Suprapubic skin (tissue), 4 donors: Measurements from ENCODE around the gene ARHGAP42. TPM values are rescaled to one million over a fixed set of nuclear protein-coding genes. Genes with fewer than 3 reads are reported as not detected.
"Not testable (repeated sequence)": the region's sequence is repeated elsewhere in the genome, so short reads cannot be mapped to it uniquely, and the experiment has no call there.

Source experiments
- DNase-seq, 2 donors: peaks; one replicate each; pipeline ENCODE4 v3.0.0-alpha.2; 2019; ENCODE audit warnings: low spot score in 2 of 2
- H3K27ac ChIP-seq: fragments of 200-600 bp; sonication (generic); one replicate; pipeline ENCODE4 v1.5.1; 2019
- H3K27me3 ChIP-seq: fragments of 200-600 bp; sonication (generic); one replicate; pipeline ENCODE4 v1.5.1; 2019
- H3K36me3 ChIP-seq: fragments of 200-600 bp; sonication (generic); one replicate; pipeline ENCODE4 v1.5.1; 2019
- H3K4me1 ChIP-seq: fragments of 200-600 bp; sonication (generic); one replicate; pipeline ENCODE4 v1.5.1; 2019
- H3K4me3 ChIP-seq: fragments of 200-600 bp; sonication (generic); one replicate; pipeline ENCODE4 v1.5.1; 2019; ENCODE audit warnings: mild to moderate bottlenecking
- H3K9me3 ChIP-seq: fragments of 200-600 bp; sonication (generic); one replicate; pipeline ENCODE4 v1.5.1; 2019
- CTCF ChIP-seq, 2 donors: fragments of 200-600 bp in 1 of 2; fragments of 450-650 bp in 1 of 2; sonication (generic) in 1 of 2; IDR thresholded peaks; one replicate each; pipeline ENCODE4 v1.5.1; 2016 to 2019; ENCODE audit warnings: antibody characterized with exemption in 2 of 2, mild to moderate bottlenecking in 1 of 2, moderate library complexity in 1 of 2
- EP300 ChIP-seq: sonication (generic); formaldehyde crosslinking; IDR thresholded peaks from one replicate; pipeline ENCODE4 v1.6.1; 2017; ENCODE audit warnings: antibody characterized with exemption
- POLR2A ChIP-seq, 2 donors: fragments of 450-650 bp; IDR thresholded peaks; one replicate each; pipeline ENCODE4 v1.6.1; 2017; ENCODE audit warnings: antibody characterized with exemption in 2 of 2, mild to moderate bottlenecking in 2 of 2, moderate library complexity in 2 of 2
- POLR2AphosphoS5 ChIP-seq, 3 donors: sonication (generic); formaldehyde crosslinking; IDR thresholded peaks; one replicate each; pipeline ENCODE4 v1.6.1; 2017; ENCODE audit warnings: antibody characterized with exemption in 3 of 3
- WGBS: methylation state at CpG from one replicate; pipeline ENCODE4 v1.1.5; 2018; 5-methylcytosine and 5-hydroxymethylcytosine counted together
- total RNA-seq, 4 donors: library from RNA; depleted of rRNA; stranded (reverse); fragments of >200 nt; gene quantifications; one replicate each; pipeline ENCODE4 v1.1.0, GENCODE V29; 2016

Gene ARHGAP42
- total RNA-seq, 4 donors from 2014 or later, result 12.4 to 18.4 (median 14.4) TPM

GRCh38 chr11:100740440-100740839 is 53.4 kb downstream of the ARHGAP42 start:
- Histone ChIP-seq H3K4me3 (no peak overlapping the region), H3K36me3 (no peaks in the 10 kb centered on the region), H3K27me3 (no peaks in the 10 kb centered on the region), H3K27ac (no peak overlapping the region), H3K9me3 (no peaks in the 10 kb centered on the region), H3K4me1 (peaks cover 16% of the 10 kb centered on the region)
- no peak for DNase-seq
- WGBS, result 34% methylated on average over 2 of the region's 2 CpGs
- no peak for TF ChIP-seq POLR2AphosphoS5 (IDR thresholded peaks at IDR 0.05)
- no peak for TF ChIP-seq EP300
- TF ChIP-seq POLR2A (IDR thresholded peaks at IDR 0.05), result no peak
- no peak for TF ChIP-seq CTCF (IDR thresholded peaks at IDR 0.05)

- H3K4me1 ChIP-seq, result peaks cover 16% of the 10 kb centered on the region
- H3K27ac ChIP-seq, result no peak overlapping the region
- WGBS, result 87% methylated on average over 5 of the region's 5 CpGs
- no peak overlapping the region for H3K4me3 ChIP-seq
- H3K27me3 ChIP-seq, result no peaks in the 10 kb centered on the region
- DNase-seq, result no peak
- no peaks in the 10 kb centered on the region for H3K9me3 ChIP-seq
- TF ChIP-seq POLR2A (IDR thresholded peaks at IDR 0.05) (no peak), POLR2AphosphoS5 (IDR thresholded peaks at IDR 0.05) (no peak), EP300 (no peak), CTCF (IDR thresholded peaks at IDR 0.05) (no peak)
- H3K36me3 ChIP-seq, result no peaks in the 10 kb centered on the region
These were observed 55.0 kb downstream of the ARHGAP42 start for GRCh38 chr11:100741866-100742625.

- H3K27ac ChIP-seq, result no peak overlapping the region
- H3K9me3 ChIP-seq, result peaks cover 7% of the 10 kb centered on the region
- no peak overlapping the region for H3K4me3 ChIP-seq
- no peaks in the 10 kb centered on the region for H3K36me3 ChIP-seq
- no peaks in the 10 kb centered on the region for H3K4me1 ChIP-seq
- no peak for DNase-seq
- TF ChIP-seq CTCF (IDR thresholded peaks at IDR 0.05) (no peak), EP300 (no peak), POLR2AphosphoS5 (IDR thresholded peaks at IDR 0.05) (no peak), POLR2A (IDR thresholded peaks at IDR 0.05) (no peak)
- no peaks in the 10 kb centered on the region for H3K27me3 ChIP-seq
- 96% methylated on average over 6 of the region's 6 CpGs for WGBS
These were observed 59.4 kb downstream of the ARHGAP42 start for GRCh38 chr11:100746448-100746847.

GRCh38 chr11:100748153-100748552 is 61.1 kb downstream of the ARHGAP42 start:
- 85% methylated on average over 4 of the region's 4 CpGs for WGBS
- Histone ChIP-seq H3K36me3 (no peaks in the 10 kb centered on the region), H3K27me3 (no peaks in the 10 kb centered on the region), H3K9me3 (peaks cover 7% of the 10 kb centered on the region), H3K27ac (no peak overlapping the region), H3K4me1 (peaks cover 12% of the 10 kb centered on the region), H3K4me3 (no peak overlapping the region)
- no peak for TF ChIP-seq CTCF (IDR thresholded peaks at IDR 0.05)
- TF ChIP-seq POLR2A (IDR thresholded peaks at IDR 0.05), result no peak
- TF ChIP-seq POLR2AphosphoS5 (IDR thresholded peaks at IDR 0.05), result no peak
- TF ChIP-seq EP300, result no peak
- DNase-seq, result no peak

GRCh38 chr11:100749887-100750565 is 62.9 kb downstream of the ARHGAP42 start:
- 96% methylated on average over 10 of the region's 10 CpGs for WGBS

GRCh38 chr11:100750566-100750891 is 63.4 kb downstream of the ARHGAP42 start:
- H3K27me3 ChIP-seq, H3K9me3 ChIP-seq, H3K4me3 ChIP-seq, H3K27ac ChIP-seq, DNase-seq, H3K36me3 ChIP-seq: not testable (repeated sequence)
- peaks cover 18% of the 10 kb centered on the region for H3K4me1 ChIP-seq
- 94% methylated on average over 7 of the region's 7 CpGs for WGBS

More at GRCh38 chr11:100749887-100750565, 62.9 kb downstream of the ARHGAP42 start:
- not testable (repeated sequence) for H3K36me3 ChIP-seq, DNase-seq, H3K4me3 ChIP-seq, H3K9me3 ChIP-seq, H3K27ac ChIP-seq, H3K27me3 ChIP-seq
- peaks cover 18% of the 10 kb centered on the region for H3K4me1 ChIP-seq
